GM19193 (cell line): ENCODE results near the gene SLC46A2.

Experiments used
- POLR2A ChIP-seq: IDR thresholded peaks from 4 replicates; pipeline ENCODE4 v1.6.1; 2011; ENCODE audit not compliant: insufficient read depth, insufficient read length; ENCODE audit errors: extremely low read depth

The SLC46A2 gene

DNA sequence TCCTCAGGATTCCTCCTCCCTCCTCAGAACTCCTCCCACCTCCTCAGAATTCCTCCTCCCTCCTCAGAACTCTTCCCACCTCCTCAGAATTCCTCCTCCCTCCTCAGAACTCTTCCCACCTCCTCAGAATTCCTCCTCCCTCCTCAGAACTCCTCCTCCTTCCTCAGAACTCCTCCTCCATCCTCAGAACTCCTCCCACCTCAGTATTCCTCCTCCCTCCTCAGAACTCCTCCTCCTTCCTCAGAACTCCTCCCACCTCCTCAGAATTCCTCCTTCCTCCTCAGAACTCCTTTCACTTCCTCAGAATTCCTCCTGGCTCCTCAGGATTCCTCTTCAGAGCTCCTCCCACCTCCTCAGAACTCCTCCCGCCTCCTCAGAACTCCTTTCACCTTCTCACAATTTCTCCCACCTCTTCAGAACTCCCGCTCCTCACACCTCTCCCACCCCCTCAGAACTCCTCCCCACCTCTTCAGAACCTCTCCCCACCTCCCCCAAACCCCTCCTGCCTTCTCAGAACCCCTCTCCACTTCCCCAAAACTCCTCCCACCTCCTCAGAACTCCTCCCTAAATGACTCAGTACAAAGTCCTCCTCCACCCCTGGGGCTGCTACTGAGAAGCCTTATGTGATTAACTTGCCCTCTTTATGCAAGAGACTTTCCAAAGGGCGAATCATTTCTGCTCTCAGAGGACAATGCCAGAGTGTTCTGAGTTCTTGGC lies 23.2 kb downstream of the SLC46A2 start:
- TF ChIP-seq POLR2A = no peak

DNA sequence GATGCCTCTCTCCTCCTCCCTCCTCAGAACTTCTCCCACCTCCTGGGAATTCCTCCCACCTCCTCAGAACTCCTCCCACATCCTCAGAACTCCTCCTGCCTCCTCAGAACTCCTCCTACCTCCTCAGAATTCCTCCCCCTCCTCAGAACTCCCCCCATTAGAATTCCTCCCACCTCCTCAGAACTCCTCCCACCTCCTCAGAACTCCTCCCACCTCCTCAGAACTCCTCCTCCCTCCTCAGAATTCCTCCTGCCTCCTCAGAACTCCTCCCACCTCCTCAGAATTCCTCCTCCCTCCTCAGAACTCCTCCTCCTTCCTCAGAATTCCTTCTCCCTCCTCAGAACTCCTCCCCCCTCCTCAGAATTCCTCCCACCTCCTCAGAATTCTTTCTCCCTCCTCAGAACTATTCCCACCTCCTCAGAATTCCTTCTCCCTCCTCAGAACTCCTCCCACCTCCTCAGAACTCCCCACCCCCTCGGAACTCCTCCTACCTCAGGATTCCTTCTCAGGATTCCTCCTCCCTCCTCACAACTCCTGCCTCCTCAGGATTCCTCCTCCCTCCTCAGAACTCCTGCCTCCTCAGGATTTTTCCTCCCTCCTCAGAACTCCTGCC lies 23.9 kb downstream of the SLC46A2 start:
- TF ChIP-seq POLR2A = no peak

DNA sequence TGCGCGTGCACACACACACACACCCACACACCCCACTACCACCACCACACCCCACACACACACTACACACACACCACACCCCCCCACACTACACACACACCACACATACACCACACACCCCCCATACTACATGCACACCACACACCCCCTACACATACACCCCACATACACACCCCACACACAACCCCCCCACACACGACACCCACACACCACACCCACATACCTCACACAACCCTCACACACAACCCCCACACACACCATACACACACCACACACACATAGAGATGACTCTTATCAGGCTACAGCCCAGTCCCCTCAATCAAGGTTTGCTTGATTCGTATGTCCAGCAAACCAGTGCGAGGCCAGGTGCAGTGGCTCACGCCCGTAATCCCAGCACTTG lies 25.7 kb downstream of the SLC46A2 start:
- TF ChIP-seq POLR2A = no peak

DNA sequence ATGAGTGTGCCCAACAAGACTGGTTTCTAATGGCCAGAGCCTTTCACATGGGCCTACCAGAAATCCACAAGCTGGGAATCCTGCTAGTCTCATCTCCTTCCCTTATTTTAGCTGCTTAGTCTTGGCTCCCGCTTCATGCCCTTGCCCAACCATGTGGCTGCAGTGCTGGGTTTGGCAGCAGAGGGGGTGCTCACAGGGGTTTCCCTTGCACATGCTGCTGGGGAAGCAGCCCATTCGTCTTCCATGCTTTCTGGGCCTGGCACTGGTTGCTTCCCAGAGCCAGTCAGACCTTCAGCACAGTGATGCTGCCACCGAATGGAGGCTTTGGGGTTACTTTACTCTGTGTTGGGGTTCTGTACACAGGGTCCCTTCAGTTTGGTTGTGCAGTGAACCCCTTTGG lies 26.3 kb downstream of the SLC46A2 start:
- TF ChIP-seq POLR2A = no peak

DNA sequence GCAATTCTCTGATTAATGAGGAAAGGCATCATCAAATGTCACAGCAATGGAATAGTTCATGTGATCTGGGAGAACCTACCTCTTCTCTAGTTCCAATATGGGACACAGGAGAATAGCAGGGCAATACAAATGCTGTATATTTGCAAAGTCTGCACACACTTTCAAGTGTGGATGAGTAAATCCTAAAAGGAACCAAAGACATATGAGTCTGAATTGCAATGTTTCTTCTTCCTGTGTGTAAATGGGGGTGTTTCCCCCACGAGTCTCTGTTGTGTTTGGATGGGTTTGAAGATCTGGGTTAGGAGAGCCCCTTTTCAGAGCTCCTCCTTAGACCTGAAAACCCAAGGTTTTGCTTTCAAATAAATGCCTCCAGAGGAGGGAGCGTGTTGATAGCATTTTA lies 26.9 kb downstream of the SLC46A2 start:
- no peak for TF ChIP-seq POLR2A

DNA sequence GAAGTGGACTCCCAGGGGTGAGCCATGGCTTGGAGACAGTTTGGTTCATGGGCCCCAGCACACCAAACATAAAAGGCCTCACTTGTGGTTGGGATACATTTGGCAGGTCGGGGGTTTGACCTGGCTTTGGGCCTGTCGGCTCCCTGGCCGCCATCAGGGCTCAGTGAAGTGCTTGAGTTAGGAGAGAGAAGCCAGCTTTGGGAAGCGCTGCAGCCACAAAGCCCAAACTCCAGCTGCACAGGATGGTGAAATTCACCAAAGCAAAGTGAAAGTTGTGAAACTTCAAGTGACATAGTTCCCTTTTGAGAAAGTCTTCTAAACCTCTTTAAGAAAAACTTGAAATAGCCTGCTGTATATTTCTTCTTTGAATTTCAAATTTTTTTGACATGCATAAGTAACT lies 27.5 kb downstream of the SLC46A2 start:
- TF ChIP-seq POLR2A = no peak

DNA sequence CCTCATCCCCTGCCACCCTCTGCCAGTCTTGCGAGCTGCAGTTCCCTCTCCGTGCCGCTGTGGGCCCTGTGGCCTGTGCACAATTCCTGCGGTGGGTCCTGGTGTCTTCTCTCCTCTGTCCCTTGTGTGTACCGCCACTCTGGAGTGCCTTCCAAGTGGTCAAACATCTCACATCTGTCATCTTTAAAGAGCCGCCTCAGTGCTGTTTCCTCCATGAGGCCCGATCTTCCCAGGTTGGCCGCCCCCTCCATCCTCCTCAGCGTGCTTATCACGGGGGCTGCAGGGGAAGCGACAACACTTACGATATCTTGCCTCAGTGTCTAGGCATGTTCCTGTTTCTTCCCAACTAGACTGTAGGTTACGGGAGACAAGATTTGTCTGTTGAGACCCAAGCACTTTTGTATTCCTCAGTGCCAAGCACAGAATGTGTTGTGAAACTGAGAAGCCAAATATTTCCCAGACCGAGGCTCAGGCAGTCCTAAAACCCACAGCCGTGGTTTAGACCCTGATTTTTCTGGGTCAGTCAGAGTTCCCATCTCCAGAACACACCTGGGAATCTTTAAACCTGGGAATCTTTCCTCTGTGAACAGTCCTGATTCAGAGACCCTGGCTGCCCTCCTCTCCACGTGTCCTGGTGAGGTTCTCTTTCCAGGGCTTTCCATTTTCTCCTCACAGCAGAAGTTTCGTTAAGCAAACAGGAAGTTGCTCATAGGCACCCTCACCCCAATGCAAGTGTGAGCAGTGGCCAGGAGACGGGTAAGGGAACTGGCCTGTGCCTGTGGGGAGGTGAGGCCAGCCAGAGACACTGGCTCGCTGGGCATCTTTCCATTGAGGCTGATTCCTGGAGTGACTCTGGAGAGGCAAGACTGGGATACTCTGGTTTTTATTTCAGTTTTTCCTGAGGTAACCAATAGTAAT lies 28.8 kb downstream of the SLC46A2 start:
- no peak for TF ChIP-seq POLR2A

DNA sequence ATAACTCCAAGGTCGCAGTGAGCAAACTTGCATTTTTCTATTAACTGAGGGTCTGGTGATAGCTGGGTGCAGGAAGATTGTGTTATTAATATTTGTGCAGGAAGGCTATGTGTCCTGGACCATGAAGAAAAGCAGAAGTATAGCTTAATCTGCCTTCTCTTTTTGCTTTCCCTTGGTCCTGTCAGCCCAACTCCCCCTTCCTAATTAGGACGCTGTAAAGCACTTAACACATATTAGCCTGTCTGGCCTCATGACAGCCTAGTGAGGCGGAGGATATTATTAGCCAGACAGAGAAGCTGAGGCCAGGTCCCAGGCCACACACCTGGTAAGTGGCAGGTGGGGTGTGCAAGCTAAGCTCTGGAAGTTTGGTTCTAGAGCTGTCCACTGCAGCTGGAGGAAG lies 29.5 kb downstream of the SLC46A2 start:
- TF ChIP-seq POLR2A = no peak

DNA sequence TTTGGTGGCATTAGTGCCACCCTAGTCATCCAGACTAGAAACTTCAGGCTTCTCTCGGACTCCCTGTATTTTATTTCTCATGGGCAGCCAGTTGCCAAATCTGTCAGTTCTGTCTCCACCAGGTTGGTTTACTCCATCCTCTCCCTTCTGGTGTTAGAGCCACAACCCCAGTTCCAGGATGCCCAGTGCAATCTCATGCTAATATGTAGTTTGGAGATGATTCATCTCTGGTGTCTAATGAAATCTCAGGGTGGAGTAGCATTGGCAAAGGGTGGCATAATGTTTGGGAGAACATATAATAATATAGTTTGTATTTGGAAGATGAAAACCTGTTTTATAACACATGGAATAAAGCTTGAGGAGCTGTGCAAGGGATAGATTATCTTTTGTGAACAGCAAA lies 30.2 kb downstream of the SLC46A2 start:
- TF ChIP-seq POLR2A = no peak

DNA sequence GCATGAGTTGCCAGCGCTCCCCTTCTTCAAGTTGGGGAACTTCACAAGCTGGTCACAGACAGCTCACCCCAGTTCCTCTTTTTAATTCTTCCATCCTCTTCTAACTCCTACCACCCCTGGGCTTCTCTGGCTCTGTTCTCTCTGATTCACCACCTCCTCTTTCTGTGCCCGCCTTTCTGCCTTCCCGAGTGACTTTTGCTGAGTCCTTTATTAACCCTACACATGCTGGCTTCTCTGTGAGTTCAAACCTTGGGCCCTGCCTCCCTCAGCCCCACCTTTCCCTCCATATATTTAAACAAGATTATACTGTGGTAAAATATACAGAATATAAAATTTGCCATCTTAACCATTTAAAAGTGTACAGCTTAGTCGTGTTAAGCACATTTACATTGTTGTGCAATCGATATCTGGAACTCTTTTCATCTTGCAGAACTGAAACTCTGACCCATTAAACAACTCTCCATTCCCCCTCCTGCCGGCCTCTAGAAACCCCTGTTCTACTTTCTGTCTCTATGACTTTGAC lies 32.0 kb downstream of the SLC46A2 start:
- no peak for TF ChIP-seq POLR2A

DNA sequence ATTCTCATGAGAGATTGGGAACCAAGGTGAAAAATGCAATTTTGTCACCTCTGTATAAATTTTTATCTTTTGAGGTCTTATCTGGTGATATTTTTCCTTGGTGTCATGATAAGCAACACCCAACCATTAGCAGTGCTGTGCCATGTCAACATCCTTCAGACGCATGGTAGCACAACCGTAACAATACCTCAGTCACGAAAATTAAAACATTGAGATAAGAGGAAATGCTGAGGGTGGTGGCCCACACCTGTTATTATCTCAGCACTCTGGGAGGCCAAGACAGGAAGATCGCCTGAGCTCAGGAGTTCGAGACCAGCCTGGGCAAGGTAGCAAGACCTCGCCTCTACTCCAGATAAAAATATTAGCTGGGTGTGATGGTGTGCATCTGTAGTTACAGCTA lies 32.7 kb downstream of the SLC46A2 start:
- no peak for TF ChIP-seq POLR2A

DNA sequence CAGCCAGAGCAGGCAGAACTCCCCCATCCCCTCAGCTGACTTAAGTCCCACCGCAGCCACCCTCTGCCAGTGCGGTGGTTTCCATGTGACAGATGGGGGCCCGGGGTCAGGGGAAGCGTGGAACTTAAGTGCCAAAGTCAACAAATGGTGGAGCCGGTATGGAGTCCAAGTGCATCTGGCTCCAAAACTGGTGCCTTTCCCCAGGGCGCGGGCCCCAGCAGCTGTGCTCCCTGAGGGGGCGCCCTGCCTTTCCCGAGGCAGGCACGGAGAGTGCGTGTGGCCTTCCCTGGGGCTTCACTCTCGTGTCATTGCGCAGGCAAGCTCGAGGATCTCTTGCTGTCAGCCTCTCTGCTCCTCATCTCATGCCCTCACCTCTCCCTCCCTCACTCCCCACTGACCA lies 33.8 kb downstream of the SLC46A2 start:
- no peak for TF ChIP-seq POLR2A

DNA sequence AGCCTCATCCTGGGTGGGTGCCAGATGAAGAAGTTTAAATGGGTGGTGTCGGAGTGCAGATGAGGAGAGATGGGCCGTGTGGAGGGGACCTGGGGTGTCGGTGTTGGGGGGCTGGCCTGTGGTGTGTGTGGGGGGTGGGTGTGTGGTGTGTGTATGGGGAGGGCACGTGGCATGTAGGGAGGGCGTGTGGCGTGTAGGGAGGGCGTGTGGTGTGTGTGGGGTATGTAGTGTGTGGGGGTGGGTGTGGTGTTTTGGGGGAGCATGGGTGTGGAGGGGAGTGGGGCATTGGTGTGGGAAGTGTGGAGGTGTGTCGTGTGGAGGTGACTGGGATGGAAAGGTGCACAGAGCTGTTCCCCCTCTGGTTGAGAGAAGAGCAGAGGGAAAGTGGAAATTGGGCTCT lies 34.5 kb downstream of the SLC46A2 start:
- TF ChIP-seq POLR2A = no peak

DNA sequence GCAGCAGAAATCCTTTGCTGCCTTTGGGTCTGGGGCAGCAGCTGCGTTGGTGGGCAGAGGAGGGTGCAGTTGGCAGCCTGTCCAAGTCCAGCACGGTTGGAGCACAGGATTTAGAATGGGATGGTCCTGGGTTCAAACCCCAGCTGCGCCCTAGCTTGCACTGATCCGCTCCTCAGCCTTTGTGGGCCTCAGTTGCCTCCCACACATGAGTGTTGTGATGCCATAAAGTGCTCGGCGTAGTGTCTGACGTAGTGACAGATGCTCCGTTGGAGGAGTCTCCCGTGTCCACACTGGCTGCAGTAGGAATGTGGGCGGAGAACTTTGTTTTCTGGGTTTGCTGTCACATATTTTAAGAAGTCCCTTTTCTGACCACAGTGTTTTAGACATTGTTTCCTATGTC lies 36.0 kb downstream of the SLC46A2 start:
- TF ChIP-seq POLR2A = no peak

DNA sequence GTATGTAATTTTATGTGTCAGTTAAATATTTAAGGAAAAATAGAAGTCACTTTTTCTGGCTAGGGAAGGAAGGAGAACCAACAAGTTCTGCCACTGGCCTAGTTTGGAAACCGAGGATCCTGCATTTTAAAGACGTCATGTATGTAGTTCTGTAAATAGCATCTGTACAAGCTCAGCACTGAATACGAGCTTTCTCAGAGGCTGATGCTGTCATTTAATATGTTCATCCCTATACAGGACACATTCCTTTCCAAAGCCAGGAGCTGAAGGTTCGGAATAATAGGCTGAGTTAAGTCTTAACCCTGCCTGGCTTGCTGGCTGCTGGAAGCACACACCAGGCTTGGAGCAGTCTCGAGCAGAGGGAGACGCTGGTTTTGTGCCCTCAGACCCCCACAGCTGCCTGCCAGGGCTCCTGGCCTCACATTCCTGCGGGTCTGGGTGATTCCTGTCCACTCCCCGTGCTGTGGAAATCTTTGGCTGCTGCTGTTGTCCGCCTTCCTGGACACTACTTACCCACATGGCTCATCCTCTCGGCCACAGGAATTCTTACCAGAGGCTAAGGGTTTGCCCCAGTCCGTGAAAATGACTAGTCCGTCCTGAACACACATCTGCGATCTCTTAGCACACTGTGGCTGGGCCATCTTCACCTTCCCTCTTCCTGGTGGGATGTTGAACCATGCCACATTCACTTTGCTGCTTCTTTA lies 36.6 kb downstream of the SLC46A2 start:
- no peak for TF ChIP-seq POLR2A
